Measurements from ENCODE around the gene FAM8A1.
"Not testable (repeated sequence)": the region's sequence is repeated elsewhere in the genome, so short reads cannot be mapped to it uniquely, and the experiment has no call there.

The FAM8A1 gene, protein sequence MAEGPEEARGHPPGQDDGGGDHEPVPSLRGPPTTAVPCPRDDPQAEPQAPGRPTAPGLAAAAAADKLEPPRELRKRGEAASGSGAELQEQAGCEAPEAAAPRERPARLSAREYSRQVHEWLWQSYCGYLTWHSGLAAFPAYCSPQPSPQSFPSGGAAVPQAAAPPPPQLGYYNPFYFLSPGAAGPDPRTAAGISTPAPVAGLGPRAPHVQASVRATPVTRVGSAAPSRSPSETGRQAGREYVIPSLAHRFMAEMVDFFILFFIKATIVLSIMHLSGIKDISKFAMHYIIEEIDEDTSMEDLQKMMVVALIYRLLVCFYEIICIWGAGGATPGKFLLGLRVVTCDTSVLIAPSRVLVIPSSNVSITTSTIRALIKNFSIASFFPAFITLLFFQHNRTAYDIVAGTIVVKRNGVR

DNA sequence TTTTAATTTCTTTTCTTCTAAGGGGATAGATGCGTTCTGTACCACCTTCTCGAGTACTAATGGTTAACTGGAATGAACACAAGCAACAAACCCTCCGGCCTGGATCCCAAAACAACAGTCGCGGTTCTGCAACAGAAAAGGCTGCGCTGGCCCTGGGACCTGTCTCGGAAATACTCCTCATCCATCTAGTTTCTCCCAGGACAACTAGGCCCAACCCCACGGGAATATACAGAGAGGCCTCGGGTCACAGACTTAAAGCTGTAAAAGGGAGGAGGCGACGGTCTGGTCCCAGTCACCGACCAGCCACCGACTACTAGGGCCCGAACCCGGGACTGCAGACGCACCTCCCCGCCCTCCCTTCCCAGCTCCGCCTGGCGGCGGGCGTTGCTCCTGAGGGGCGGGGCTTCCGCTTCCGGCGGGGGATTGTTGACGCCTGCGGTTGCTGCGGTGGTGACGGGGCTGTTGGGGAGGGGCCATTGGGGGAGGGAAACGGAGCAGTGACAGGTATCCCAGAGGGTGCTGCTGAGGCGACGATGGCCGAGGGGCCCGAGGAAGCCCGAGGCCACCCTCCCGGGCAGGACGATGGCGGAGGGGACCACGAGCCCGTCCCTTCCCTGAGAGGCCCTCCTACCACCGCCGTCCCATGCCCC, at the start of gene FAM8A1:
FAM8A1 (plus strand) TSS at position 426 of the 650 bp plus-strand sequence; CDS start at position 534, 108 bp downstream.
- peak; percentile 80 for DNase-seq (ENCODE audit: low read depth)

DNA sequence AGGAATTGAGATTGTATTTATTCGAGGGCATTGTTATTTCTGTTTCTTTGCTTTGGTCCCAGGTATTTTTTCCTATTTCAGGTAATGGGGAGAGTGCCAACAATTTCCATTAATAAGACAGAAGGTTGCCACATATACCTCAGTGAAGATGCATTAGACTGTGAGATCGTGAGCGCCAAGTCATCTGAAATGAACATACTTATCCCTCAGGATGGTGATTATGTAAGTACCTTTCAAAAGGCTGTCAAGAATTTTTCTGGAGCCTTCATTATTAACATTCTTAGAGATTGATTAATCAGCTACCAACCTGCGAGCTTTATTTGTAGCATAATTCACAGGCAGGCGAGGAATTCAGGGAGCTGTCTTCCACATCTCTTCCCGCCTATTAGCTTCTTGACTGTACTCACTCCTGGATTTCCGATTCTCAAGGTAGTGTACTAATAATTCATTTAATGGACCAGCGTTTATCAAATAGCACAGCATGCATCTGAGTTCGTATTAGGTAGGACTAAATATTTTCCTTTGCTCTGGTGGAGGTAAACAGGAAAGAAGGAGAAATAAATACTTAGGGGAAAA, 48.6 kb upstream of the FAM8A1 start:
- no peak for DNase-seq (ENCODE audit: low read depth)

DNA sequence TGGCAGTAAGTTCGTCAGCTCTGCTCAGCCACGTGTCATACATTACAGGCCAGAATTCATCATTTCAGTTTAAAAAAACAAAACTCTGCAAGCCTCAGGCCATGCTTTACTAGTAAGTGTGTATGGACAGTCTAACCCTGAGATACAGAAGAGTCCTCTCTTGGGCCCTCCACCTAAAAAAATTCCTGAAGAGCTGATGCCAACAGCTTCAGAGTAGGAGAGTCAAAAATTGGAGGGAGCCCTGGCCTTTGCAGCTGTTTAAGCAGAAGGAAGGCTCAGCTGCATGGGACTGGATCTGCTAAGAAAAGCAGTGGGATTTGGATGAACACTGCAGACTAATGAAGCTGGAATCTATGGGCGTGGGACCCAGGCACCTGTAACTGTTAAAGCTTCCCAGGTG, 47.2 kb upstream of the FAM8A1 start:
- DNase-seq (ENCODE audit: low read depth): no peak

DNA sequence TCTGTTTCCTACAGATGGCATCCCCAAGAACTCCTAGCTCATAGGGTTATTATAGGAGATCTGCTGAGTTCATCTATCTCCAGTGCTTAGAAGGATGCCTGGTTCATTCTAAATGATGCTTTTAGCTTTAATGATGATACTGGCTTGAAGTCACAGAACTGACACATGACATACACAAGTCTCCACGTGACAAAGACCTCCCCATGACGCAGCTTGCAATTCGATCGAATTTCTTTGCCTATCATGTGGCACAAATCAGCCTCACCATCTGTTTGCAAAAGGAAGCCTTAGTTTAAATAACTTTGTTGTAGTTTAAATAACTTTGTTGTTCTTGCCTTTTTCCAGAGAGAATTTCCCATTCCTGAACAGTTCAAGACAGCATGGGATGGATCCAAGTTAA, 44.1 kb upstream of the FAM8A1 start:
- DNase-seq (ENCODE audit: low read depth): no peak

DNA sequence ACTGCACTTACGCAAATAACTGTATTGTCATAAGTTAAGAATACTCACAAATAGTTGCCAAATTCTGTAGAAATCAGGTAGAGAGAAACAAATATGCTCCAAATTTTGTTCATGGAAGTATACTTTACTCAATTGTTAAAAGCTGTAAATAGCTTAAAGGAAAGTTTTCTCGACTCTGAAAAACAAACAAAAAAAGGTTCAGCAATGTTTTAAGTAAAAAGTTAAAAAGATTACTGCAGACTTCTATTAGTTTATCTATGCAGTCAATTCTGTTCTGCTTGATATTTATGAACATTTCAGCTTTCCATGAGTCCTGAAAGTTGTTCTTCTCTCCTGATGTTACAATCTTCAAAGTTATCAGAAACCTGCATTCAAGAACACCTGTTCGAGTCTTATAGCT, 37.5 kb upstream of the FAM8A1 start:
- DNase-seq (ENCODE audit: low read depth): no peak

DNA sequence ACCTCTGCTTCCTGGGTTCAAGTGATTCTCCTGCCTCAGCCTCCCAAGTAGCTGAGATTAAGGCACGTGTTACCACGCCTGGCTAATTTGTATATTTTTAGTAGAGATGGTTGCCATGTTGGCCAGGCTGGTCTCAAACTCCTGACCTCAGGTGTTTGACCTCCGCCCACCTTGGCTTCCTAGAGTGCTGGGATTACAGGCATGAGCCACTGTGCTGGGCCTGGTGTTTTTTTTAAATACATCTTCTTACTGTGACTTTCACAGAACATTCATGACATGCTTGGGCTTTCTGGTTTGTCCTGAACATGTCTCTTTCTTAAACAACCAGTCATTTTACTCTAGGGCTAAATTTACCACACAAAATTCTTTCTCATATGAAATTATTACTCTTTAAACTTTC, 34.7 kb upstream of the FAM8A1 start:
- DNase-seq (ENCODE audit: low read depth): no peak

DNA sequence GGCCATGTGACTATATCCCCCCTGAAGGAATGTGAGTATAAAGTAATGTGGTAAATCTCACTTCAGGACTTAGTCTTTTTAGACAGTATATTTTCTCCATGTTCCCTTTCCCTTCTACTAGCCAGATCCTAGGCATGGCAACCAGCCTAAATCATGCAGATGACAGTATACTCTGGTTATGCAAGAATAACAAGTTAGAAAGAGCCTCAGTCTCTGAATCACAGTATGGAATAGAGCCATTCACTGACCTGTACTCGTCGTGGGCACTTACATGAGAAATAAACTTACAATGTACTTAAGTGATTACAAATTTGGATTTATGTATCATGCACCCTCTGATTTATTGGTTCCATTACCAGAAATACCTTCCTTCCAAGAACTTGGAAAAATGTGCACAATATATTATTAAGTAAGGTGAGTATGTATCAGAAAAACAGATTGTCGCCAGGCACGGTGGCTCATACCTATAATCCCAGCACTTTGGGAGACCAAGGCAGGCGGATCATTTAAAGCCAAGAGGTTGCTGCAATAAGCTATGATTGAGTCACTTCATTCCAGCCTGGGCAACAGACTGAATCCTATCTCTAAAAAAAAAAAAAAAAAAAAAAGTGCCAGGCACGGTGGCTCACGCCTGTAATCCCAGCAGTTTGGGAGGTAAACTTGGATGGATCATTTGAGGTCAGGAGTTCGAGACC, 25.1 kb upstream of the FAM8A1 start:
- no peak for DNase-seq (ENCODE audit: low read depth)

DNA sequence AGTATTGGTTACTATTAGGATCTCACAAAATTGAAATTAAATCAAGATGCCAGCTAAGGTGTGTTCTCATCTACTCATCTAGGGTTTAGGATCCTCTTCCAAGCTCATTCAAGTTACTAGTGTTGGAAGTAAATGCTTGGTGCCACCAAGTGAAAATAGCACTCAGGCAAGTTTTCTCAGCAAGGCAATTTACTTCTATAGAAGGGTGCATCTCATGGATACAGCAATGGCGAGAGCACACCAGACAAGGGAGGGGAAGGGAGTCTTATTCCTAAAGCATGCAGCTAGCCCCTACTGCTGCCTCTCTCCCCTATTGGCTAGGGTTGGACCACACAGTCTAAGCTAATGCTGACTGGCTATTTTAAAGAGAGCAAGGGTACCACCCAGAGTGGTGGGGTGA, 23.0 kb upstream of the FAM8A1 start:
- DNase-seq (ENCODE audit: low read depth): no peak

DNA sequence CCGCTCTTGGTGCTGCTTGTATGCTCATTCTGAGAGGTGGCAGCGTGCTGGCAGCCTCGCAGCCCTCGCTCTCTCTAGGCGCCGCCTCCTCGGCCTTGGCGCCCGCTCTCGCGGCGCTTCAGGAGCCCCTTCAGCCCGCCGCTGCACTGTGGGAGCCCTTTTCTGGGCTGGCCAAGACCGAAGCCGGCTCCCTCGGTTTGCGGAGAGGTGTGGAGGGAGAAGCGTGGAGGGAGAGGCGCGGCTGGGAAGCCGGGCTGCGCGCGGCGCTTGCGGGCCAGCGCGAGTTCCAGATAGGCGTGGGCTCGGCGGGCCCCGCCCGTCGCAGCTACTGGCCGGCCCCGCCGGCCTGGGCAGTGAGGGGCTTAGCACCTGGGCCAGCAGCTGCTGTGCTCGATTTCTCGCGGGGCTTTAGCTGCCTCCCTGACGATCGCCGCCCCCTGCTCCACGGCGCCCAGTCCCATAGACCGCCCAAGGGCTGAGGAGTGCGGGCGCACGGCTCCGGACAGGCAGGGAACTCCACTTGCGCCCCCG, 19.5 kb upstream of the FAM8A1 start:
- no peak for DNase-seq (ENCODE audit: low read depth)

DNA sequence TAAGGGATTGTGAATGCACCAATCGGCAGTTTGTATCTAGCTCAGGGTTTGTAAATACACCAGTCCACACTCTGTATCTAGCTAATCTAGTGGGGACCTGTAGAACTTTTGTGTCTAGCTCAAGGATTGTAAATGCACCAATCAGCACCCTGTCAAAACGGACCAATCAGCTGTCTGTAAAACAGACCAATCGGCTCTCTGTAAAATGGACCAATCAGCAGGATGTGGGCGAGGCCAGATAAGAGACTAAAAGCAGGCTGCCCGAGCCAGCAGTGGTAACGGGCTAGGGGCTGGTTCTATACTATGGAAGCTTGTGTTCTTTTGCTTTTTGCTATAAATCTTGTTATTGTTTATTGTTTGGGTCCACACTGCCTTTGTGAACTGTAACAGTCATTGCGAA, 18.8 kb upstream of the FAM8A1 start:
- DNase-seq (ENCODE audit: low read depth): not testable (repeated sequence)

DNA sequence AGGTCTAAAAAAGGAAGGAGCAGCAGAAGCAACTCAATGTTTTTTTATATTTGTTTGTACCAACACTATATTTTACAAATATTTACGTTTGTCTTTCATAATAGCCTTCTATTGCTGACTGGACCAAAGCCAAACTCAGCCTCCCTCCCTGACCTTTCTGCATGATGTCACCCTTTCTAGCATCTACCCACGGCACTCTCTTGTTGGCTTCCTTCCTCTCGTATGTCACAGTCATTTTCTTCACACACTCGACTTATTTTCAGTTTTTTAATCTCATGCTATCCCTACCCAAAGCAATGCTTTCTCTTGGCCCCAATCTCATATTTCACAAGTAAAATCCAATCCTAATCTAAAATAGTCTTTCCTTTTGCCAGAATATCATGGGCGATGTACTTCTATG, 16.3 kb upstream of the FAM8A1 start:
- DNase-seq (ENCODE audit: low read depth): no peak

DNA sequence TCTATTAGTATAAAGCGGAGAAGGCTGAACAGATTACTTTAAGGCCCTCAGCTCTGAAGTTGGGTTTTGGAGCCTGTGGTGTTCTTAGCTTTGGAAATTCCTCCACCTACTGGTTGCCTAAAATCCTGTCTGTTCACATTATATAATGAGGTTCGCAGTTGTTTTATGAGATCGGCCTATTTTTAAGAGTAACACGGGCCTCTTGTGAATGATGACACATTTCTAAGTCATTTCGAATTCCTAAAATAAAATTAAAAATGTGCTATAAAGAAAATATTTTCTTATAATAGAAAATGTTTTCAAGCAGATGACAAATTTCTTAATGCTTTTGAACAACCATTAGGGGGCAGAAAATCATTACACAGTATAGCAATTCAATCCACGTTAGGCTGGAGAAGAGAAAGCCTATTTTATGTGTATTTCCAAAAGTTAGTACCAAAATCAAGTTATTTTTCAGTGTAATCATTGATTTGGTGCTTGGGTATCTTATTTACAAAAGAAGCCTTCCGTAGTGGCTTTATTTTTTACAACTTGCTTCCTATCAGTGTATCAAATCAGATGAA, 15.8 kb upstream of the FAM8A1 start:
- DNase-seq (ENCODE audit: low read depth): peak; percentile 72

DNA sequence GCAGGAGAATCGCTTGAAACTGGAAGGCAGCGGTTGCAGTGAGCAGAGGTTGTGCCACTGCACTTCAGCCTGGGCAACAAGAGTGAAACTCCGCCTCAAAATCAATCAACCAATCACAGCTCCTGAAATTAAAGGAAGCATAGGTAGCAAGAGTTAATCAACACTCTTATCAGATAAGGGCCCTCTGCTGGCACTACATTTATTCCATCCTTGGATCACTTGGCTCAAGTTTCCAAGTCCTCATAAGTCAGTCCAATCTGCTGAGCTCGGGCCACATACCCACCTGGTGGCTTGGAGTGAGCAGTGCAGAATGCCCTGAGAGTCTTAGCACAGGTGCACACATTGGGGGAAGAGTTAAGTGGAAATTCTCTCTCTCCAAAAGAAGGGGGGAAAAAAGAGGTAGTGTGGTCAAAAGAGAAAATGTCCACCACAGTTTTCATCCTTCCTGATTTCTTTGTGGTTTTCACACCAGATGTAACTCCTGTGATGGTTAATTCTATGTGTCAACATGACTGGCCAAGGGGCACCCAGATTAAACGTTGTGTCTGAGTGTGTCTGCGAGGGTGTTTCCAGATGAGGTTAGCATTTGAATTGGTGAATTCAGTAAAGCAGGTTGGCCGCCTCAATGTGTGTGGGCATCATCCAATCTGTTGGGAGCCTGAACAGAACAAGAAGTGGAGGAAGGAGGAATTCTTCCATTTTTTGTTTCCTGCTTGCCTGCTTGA, 14.2 kb upstream of the FAM8A1 start:
- peak; percentile 8 for DNase-seq (ENCODE audit: low read depth)

DNA sequence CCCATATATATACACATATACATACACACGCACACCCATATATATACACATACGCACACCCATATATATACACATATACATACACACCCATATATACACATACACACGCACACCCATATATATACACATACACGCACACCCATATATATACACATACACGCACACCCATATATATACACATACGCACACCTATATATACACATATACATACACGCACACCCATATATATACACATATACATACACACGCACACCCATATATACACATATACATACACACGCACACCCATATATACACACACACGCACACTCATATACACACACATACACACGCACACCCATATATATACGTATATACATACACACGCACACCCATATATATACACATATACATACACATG, 13.5 kb upstream of the FAM8A1 start:
- DNase-seq (ENCODE audit: low read depth): not testable (repeated sequence)

DNA sequence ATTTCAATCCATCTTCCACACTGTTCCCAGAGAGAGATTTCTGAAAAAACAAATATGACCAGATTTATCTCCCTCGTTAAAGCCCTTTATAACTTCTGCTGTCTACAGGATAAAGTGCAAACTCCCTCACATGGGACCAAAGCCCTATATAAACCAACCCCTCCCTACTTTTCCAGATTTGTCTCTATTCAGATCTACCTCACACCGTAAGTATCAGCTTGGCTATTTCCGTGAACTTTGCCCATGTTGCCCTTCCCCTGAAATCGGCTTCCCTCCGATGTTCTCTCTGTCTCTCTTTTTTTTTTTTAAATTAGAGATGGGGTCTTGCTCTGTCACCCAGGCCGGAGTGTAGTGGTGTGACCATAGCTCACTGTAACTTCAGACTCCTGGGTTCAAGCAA, 12.1 kb upstream of the FAM8A1 start:
- no peak for DNase-seq (ENCODE audit: low read depth)

DNA sequence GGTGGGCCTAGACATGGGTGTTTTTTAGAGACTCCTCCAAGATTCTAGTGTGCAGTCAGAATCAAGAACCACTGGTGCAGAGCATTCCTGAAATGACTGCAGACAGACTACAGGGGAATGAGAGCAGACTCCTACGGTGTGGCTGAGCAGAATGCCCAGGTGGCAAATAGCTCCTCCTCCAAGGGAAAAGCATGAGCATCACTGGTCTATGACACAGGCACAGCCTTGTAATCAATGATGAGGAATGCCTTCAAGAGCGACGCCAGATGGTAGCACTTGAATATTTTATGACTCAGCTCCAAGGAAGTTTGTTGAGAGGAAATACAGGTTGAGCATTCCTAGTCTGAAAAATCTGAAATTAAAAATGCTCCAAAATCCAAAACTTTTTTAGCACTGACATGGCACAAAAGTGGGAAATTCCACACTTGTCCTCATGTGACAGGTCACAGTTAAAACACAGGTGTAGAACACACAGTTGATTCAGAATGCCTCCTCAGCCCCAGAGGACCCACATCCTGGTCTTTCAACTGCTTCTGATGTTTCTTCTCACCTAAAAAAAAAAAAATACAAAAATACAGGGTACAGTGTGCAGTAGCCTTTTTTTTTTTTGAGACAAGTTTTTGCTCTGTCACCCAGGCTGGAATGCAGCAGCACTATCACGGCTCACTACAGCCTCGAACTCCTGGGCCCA, 10.6 kb upstream of the FAM8A1 start:
- DNase-seq (ENCODE audit: low read depth): peak; percentile 81

DNA sequence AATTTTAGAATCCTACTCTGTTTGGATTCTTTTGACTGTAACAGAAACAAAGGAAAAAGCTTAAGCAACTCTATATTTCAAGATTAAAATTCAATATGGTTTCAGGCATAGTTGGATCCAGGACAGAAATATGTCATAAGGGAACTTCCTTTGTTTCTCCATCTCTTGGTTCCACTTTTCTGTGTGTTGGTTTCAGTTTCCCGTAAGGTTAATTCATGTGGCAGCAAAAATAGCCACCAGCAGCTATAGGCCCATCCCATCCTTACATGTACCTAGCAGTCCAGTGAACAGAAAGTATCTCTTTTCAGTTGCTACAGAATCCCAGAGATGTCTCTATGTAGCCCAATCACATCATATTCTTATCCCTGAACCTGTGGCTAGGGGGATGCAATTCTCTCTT, 8.8 kb upstream of the FAM8A1 start:
- DNase-seq (ENCODE audit: low read depth): no peak

DNA sequence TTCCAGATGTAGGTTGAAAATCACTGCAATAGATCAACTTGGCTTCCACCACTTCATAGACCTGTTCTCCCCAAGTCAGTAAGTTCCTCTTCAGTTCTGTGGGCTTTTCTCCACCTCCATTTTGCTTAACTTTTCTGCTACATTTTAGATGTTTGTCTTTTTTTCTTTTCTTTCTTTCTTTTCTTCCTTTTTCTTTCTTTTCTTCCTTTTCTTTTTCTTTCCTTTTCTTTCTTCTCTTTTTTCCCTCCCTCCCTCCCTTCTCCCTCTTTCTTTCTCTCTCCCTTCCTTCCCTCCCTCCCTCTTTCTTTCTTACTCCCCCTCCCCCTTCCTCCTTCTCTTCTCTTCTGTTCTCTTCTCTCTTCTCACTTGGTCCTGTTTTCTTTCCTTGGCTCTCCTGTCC, 6.9 kb upstream of the FAM8A1 start:
- DNase-seq (ENCODE audit: low read depth): no peak

DNA sequence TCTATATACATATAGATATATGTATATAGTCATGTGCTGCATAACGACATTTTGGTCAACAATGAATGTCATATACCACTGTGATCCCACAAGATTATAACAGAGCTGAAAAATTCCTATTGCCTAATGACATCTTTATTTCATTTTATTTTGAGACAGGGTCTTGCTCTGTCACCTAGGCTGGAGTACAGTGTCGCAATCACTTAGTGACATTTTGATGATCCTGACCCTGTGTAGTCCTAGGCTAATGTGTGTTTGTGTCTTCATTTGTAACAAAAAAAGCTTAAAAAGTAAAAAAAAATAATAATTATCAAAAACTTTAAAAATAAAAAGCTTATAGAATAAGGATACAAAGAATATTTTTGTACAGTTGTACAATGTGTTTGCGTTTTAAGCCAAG, 4.0 kb upstream of the FAM8A1 start:
- DNase-seq (ENCODE audit: low read depth): no peak

DNA sequence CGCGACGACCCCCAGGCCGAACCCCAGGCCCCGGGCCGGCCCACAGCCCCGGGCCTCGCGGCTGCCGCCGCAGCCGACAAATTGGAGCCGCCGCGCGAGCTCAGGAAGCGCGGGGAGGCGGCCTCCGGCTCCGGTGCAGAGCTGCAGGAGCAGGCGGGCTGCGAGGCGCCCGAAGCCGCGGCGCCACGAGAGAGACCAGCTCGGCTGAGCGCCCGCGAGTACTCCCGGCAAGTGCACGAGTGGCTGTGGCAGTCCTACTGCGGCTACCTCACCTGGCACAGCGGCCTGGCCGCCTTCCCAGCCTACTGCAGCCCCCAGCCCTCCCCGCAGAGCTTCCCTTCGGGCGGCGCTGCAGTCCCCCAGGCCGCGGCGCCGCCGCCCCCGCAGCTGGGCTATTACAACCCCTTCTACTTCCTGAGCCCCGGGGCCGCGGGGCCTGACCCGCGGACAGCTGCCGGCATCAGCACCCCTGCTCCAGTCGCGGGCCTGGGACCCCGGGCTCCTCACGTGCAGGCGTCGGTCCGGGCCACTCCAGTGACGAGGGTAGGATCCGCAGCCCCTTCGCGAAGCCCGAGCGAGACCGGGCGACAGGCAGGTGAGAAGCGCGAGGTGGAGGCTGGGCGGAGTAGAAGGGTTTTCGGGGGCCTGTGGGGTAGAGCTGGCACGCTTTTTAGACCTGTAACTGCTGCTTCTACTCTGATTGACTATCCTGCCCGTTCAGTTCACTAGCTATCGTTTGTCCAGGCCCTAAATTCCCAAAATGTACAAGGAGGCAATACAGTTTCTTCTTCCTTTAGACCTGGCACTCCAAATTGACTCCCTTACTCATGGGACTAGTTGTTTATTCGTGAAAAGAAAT, 654 bp downstream of the FAM8A1 start:
- no peak for DNase-seq (ENCODE audit: low read depth)

Data from HS-27A (cell line).